Right forelimb (tissue), 1 donor: ENCODE measurements around the gene ZDHHC1.

Experiments used
- DNase-seq: peaks from one replicate; pipeline ENCODE4 v3.0.0-alpha.2; 2018

ZDHHC1 gene, protein sequence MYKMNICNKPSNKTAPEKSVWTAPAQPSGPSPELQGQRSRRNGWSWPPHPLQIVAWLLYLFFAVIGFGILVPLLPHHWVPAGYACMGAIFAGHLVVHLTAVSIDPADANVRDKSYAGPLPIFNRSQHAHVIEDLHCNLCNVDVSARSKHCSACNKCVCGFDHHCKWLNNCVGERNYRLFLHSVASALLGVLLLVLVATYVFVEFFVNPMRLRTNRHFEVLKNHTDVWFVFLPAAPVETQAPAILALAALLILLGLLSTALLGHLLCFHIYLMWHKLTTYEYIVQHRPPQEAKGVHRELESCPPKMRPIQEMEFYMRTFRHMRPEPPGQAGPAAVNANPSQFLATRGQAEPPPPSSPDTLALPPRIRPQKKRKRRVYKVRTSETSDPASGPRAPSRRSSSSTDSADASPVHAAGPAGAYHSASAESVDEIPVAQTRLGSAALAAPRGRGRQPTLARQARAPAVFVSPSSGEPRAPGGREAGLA

DNA sequence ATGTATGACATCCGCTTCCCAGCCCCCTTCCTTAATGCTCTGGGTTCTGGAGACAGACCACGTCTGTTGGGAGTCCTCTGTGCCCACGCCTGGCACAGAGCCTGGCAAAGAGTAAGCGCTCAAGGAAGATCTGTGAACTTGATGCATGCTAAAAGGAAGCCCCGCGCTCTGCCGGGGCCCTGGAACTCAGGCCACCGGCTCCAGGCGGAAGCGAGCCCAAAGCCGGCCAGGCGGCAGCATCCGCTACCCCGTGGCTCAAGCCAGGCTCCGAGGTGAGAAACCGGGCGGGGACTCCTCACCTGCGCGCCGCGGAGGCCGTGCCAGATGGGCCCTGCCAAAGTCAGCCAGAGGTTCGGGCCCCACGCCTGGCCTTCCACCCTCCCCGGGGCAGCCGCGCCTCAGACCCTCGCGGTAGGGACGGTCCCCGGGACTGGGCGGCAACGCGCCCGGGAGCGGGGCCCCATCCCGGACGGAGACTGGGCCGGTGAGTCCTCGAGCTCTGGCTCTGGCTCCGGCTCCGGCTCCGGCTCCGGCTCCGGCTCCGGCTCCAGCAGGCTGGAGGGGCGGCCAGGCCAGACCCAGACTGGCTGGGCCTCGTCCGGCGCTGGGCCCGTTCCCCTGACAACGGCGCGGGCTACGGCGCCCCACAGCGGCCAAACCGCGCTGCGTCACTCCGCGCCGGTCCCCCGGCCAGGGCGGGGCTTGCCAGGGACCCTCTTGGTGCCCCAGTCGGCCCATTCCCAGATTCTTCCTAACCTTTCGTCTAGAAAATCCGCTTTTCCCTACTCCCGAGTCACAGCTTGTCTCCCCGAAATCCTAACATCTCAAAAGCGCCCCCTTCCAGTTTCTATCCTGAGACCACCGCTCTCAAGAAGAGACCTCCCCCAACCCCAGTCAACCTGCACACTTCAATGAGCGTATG is at the start of gene ZDHHC1:
ZDHHC1 (minus strand) TSS at position 606 of the 922 bp plus-strand sequence. CDS start 8,702 bp downstream, outside the sequence.
- peak; percentile 89 for DNase-seq

DNA sequence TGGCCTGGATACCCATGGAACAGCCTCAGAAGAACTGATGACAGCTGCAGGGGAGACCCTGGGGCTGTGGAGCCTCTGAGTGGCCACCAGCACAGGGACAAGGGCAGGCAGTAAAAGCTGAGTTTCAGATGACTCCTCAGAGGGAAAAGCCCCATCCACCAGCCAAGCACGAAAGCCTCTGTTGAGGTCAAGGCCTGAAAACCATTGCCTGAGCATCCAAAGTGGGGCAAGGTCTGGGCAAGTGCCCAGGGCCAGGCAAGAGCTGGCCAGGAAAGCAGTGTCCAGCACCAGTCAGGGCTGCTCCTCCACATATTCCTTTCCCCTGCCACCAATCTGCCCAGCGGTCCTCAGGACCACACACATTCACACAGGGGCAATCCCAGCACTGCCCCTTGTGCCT is 48.3 kb upstream of the ZDHHC1 start:
- DNase-seq: no peak

DNA sequence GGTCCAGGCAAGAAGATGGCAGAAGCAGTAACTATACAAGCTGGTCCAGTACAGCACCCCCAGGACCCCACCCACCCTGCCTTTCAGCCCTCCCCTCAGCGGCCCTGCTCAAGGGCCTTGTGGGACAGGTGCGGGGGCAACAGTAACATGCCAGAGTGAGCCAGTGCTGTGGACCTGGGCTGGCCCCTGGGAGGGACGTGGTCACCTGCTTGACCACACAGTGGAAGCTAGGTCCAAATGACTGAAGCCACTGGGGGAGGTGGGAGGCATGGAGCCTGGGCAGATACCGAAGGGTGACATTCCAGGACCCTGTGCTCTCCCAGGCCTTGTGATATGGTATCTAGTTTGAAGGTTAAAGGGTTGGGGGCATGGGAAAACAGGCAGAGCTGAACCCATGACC is 47.4 kb upstream of the ZDHHC1 start:
- no peak for DNase-seq

DNA sequence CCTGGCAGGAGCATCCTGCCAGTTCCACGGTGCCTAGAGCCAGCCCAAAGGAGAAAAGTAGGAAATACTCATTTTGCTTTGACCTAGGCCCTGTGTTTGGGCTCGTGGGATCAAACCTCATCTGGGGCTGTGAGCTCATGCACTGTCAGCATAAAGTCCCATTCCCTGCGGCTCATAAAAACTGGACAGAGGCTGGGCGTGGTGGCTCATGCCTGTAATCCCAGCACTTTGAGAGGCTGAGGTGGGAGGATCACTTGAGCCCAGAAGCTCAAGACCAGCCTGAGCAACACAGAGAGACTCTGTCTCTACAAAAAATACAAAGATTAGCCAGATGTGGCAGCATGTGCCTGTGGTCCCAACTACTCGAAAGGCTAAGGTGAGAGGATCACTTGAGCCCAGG is 46.8 kb upstream of the ZDHHC1 start:
- no peak for DNase-seq

DNA sequence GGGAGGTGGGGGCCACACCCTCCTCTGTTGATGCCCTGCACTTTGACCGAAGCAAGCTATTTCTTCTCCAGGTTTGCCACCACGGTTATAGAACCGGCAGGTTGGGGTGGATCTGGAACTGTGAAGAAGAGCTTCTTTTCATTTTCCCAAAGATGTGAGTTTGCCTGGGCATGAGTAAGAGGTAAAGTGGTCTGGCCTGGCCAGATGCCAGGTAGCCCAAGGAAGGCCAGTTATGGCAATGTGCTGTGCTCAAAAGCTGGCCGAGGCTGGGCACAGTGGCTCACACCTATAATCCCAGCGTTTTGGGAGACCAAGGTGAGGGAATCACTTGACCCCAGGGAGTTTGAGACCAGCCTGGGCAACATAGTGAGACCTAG is 46.0 kb upstream of the ZDHHC1 start:
- DNase-seq: no peak

DNA sequence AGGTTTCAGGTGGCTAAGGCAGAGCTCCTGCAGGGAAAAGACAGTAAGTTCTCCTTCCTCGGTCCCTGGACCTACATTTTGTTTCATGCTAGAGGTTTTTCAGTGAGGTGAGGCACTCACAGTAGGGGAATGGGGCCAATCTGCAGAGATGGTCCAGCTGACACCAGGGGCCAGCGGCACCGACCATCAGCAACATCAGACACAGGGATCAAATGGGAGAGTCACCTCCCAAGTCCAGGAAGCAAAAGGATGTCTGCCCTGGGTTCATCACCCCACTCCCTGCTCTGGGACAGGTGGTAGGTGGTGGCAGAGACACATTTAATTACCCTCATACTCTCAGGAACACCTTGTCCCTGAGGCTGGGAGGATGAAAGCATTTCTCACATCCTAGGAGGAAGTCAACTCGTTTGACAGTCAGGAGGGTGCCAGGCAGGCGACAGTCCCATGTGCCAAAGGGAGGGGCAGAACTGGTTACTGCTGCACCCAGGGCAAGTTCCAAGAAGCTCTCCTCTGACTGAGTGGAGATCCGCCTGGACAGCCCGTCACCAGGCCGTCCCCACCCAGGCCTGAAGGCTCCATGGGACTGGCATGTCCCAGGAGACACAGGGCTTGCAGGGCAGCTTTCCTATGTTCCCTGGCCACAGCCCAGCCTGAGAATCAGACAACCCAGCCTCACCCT is 45.5 kb upstream of the ZDHHC1 start:
- no peak for DNase-seq

DNA sequence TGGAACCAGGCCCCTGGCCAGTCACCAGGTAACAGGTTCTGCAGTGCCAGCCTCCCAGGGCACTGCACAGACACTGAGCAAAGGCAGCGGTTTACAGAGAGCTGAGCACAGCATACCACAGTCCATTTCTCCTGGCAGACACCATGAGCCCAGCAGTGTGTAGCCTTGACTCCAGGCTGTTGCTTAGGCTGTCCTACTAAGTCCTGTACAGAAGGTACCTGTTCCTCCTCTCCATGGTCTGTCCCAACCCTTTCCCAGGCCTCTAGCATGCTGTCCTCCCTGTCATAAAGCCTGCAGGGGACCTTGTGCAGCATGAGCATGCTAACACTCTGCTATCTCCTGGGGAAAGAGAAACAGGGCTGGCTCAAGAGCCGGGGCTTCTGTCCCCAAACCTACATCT is 44.7 kb upstream of the ZDHHC1 start:
- no peak for DNase-seq

DNA sequence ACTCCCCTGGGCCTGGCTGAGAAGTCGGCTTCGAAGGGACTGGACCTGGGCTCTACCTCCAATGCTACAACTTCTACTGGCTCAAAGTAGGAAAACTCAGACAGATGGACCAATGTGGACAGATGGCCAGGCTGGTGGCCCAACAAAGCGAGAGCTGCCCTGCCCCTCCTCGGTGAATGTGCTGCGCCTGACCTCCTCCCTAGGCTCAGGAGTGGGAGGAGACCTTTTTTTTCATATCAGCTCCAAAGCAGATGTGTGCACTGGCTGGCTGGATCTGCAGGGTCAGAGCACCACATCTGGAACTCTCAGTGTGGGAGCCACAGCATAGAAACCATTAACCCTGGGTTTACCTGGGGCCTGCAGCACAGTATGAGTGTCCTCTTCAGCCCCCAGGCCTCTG is 43.9 kb upstream of the ZDHHC1 start:
- DNase-seq: no peak

DNA sequence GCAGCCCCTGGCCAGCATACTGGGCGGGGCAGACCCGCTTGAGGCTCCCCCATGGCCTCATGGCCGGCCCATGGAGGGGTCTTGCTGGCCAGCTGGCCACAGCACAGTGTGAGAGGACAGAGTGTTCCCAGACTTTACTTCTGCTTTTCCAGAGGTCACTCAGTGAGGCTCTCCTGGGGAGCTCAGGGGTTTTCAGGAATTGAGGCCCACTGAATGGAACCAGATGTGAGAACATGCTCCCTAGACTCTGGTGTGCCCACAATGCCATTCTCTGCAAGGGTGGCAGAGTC is 43.5 kb upstream of the ZDHHC1 start:
- DNase-seq: no peak

DNA sequence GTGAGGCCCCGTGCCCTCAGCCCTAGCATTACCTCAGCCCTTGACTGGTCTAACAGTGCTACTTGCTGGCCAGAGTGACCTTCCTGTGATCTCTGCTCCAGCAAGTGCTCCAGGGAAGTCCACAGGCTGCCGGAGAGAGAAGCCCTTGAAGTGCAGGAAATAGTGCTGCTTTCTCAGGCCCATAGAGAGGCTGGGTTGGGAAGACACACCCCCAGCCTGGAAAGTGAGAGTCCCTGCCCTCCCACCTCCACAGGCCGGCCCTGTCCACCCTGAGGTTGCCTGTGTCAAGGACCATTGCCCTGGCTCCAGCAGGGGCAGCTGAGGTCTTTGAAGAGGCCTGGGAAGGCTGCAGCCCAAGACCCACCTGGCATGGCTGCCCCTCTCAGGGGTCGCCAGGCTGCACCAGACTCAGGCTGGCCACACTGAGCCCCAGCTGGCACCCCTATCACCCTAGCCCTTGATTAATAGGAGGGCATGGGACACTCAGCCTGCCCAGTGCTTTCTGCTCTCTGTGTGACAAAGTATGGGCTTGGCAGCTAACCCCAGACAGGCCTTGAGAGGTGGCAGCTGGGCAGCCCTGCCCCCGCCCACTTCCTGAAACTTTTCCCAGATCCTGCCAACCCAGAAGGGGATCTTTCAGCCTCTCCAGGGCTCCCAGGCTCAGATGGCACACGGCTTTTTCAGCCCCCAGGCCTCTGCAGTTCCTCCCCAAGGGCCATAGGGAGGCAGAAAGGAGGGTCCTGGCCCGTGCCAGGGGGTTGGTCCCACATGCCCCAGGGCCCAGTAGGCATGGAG is 43.0 kb upstream of the ZDHHC1 start:
- DNase-seq: no peak

DNA sequence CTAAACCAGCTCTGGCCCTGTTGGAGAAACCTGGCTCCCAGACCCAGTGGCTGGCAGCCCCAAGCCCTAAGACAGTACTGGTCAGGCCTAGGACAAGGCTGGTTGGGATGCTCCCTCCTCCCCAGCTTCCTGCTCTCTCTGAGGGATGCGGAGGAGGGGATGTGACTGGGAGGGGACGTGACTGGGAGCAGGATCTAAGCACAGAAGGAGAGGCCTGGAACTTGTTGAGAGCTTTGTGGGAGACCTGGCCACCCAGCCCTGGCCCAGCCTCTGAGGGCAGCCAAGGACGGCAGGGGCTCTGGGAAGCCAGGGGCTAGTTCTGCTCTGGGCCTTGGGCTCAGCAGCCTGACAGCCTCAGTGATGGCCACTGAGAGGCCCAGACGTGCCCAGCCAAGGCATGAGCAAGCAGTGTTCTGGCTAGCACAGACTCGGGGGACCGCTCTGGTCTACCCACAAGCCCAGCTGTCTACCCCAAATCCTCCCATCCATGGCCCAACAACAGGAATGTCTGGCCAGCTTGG is 41.9 kb upstream of the ZDHHC1 start:
- no peak for DNase-seq

DNA sequence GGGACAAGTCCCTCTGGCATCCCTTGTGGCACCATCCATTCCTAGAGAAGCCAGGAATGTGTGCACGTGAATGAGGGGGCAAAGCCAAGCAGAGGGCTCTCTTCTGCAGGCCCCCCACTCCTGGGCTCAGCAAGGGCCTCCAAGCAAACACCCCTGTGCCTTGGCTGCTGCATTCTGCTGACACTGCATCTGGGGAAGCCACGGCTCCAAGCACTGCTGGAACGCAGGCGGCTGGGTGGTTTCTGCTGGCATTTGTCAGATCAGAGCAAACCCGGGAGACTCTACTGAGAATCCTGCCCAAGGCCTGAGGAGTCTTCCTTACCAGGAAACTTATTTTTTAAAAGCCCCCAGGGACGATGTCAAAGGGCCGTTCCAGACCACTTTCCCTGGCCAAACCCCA is 41.3 kb upstream of the ZDHHC1 start:
- no peak for DNase-seq

DNA sequence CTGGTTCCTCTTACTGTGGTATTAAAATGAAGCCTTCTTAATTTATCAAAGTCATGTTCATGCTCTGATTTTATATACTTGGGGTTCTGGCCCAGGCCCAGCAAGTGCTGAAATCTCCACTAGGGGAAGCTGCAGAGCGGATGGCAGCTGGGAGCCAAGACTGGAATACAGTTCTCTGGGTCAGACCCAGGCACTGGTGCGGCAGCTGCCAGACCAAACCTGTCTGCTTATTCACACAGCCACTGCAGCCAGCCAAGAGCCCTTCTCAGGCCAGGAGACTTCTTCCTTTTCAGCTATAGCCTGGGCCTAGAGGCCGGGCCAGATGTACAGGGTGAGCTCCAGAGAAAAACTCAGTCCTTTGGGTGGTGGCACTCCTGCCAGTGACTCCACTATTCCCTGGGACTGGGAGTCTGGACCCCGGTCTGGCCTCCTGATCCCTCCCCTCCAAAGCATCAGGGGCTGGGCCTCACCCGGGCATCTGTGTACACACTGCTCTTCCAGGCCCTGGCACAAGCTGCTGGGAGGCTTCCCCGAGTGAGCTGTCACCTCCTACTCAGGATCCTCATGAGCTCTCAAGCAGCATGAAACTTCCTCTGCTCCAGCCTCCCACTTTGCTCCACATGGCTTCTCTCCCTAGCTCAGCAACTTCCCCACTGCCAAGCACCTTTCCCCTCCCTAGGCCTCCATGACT is 40.3 kb upstream of the ZDHHC1 start:
- DNase-seq: no peak

DNA sequence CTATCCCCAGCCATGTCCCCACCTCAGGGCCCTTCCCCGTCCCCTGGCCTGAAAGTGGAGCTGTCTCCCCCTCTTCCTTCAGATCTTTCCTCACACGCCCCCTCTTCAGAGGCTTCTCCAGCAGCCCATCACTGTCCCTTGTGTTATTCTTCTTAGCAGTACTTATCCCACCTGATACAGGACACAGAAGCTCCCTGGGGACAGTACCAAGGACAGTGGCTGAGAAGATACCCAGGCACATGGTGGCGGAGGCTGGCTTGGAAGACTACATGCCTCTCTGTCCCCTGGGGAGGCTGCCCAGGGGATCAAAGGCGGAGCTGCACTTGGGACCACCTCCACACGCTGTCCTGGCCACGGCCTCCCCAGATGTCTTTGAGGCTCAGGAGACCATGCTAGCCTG is 38.6 kb upstream of the ZDHHC1 start:
- no peak for DNase-seq

DNA sequence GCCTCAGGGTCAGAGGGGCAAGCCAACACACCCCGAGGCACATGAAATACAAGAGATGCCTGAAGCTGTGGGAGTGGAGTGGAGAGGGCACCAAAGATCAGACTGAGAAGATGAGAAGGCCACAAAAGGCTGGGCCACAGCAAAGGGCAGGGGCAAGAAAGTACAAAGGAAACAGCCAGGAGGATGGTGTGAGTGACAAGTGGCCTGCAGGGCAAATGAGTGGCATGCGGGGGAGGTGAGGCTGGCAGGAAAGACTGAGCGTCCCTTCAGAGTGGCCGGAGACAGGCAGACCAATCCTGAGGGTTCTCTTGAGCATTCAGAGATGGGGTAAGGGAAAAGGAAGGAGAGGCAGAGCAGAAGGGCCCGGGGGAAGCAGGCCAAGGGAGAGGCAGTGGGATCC is 37.8 kb upstream of the ZDHHC1 start:
- DNase-seq: no peak

DNA sequence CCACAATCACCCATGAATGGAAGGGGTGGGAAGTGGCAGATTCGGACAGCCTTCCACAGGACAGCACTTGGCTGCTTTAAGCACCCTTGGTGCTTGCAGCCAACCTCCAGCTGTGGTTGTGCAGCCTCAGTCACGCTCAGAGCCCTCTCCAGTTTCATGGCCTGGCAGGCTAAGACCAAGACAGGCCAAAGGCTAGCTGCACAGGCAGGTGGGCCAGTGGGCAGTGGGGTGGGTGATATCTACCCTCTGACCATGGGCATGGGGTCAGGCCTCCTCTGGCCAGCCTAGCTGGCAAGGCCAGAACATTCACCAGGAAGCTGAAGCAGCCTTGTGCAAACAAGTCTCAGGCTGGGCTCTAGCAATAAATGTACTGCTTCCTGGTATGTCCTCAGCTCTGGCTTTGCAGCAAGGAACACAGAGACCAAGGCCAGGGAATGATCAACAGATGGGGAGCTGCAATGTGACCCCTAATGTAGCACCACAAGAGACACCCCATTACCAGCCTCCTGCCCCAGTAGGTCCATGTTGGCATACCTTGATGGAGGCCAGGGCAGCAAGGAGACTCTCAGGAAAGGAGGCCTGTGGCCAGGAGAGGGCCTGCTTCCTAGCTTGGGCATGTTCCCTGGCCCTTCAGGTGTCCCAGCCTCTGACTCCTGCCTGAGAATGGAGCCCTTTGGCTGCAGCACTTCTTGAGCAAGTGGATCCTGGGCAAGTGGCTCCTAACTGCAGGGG is 35.6 kb upstream of the ZDHHC1 start:
- no peak for DNase-seq

DNA sequence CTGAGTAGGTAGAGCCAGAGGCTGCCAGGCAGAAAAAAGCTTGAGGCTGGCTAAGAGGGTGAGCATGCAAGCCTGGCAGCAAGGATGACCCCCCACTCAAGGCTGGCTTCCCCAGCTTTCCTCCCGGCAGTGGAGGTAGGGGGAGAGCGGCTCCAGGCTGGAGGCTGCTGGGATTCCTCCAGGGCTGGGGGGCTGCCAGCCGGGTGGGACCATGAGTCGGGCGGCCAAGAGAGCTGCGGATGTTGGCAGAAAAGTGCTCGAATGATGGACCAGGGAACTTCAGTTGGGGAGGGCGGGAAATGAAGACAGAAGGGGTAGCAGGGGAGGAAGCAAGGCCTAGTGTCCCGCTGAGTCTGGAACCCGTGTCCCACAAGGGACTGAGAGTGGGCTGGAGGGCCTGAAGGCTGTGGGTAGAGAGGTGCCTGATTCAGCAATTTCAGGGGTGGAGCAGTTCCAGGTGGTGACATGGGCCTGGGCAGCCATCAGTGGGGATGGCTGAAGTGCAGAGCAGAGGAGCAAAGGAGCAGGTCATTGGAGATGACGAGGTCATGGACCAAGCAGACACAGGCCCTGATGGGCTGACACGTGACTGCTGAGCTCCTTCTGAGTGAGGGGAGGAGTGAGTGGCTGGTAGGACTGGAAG is 34.9 kb upstream of the ZDHHC1 start:
- peak; percentile 71 for DNase-seq

DNA sequence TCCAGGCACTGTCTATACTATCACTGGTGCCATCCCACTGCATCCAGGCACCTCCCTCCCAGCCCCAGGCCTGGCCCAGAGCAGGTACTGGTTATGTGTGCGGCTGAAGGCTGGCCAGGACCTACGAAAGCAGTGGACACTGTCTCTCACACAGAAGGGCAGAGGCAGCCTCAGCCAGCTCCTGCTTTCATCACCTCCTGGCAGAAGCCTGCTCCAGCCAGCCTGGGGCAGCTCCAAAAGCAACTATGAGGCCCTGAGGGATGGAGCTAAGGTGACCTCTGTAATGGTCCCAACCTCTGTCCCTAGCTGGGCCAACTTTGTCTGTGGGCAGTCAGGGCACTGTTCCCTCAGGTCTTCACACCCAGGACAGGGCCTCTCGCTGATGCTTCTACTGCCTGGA is 33.5 kb upstream of the ZDHHC1 start:
- no peak for DNase-seq

DNA sequence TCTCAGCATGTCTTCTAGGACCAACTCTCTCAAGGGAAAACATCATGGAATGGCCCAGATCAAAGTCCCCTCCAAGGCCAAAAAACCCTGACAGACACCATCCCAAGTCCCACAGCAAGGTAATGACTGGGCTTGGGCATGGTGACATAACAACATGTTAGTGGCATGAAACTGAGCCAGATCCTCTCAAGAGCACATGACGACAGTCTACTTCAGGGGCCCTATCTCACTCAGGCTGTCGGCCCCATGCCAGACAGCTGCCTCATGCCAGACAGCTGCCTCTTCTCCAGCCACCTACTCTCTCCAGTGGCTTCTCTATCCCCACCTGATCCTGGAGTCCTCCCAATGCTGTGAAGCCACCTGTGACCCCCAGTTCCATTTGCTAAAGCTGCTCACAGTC is 33.1 kb upstream of the ZDHHC1 start:
- DNase-seq: no peak

DNA sequence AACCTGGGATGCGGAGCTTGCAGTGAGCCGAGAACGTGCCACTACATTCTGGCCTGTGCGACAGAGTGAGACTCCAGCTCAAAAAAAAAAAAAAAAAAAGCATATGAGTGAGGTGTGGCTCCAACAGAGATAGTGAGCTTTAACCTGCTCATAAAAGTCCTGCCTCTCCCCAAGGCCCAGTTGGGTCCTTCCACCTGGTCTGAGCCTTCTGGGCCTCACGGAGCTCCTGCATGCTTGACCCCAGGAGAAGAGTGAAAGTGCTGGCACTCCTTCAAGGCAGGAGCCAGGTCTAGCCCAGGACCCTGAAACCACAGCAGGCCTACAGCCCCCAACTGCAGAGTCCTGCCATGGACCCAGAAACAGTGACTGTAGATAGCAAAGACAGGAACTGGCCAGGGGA is 32.3 kb upstream of the ZDHHC1 start:
- DNase-seq: no peak
